WERI-Rb-1 (cell line): ENCODE data around the gene DMD.

ENCODE experiments used
- DNase-seq: peaks from one replicate; pipeline ENCODE4 v3.0.0-alpha.2; 2020
- H3K27ac ChIP-seq: fragments of 250-450 bp; sonication (Bioruptor Pico); 2 replicates; pipeline ENCODE4 v1.5.1; 2020; ENCODE audit warnings: mild to moderate bottlenecking, moderate library complexity
- H3K27me3 ChIP-seq: fragments of 250-450 bp; sonication (Bioruptor Pico); 2 replicates; pipeline ENCODE4 v1.5.1; 2021; ENCODE audit warnings: mild to moderate bottlenecking, low read depth, moderate library complexity; ENCODE audit not compliant: insufficient read depth, severe bottlenecking
- H3K36me3 ChIP-seq: fragments of 250-450 bp; sonication (Bioruptor Pico); 2 replicates; pipeline ENCODE4 v1.5.1; 2020; ENCODE audit warnings: mild to moderate bottlenecking, moderate library complexity
- H3K4me3 ChIP-seq: 2 replicates; pipeline ENCODE4 v1.5.1; 2011; ENCODE audit warnings: low read depth, mild to moderate bottlenecking, control low read depth, low read length
- H3K9me3 ChIP-seq: fragments of 250-450 bp; sonication (Bioruptor Pico); 2 replicates; pipeline ENCODE4 v1.5.1; 2021; ENCODE audit warnings: mild to moderate bottlenecking, moderate library complexity; ENCODE audit not compliant: severe bottlenecking
- TF ChIP-seq, protein P1 (sequence below): IDR thresholded peaks from 2 replicates; pipeline ENCODE4 v1.5.1; 2011; ENCODE audit warnings: low read depth, mild to moderate bottlenecking, control low read depth, inconsistent platforms, low read length

Gene DMD

DNA sequence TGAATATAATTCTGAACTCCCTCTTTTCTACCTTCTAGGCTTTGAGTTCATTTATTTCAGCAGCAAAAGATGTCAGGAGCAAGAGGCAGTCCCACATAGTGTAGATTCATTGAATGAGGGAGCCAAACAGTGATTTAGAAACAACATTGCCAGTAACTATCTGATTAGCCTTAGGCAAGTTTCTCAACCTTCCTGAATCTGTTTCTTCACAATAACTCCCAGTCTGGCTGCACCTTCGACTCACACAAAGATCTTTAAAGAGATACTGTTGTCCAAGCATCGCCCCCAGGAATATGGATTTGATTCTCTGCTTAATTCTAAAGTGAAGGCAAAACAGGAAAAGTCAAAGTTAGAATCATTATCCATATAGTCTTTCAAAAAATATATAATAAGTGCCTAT is 1026.2 kb downstream of the DMD start:
- Histone ChIP-seq H3K4me3 (no peak overlapping the region), H3K27me3 (no peaks in the 10 kb centered on the region), H3K36me3 (no peaks in the 10 kb centered on the region), H3K27ac (no peak overlapping the region), H3K9me3 (no peaks in the 10 kb centered on the region)
- TF ChIP-seq, protein P1, sequence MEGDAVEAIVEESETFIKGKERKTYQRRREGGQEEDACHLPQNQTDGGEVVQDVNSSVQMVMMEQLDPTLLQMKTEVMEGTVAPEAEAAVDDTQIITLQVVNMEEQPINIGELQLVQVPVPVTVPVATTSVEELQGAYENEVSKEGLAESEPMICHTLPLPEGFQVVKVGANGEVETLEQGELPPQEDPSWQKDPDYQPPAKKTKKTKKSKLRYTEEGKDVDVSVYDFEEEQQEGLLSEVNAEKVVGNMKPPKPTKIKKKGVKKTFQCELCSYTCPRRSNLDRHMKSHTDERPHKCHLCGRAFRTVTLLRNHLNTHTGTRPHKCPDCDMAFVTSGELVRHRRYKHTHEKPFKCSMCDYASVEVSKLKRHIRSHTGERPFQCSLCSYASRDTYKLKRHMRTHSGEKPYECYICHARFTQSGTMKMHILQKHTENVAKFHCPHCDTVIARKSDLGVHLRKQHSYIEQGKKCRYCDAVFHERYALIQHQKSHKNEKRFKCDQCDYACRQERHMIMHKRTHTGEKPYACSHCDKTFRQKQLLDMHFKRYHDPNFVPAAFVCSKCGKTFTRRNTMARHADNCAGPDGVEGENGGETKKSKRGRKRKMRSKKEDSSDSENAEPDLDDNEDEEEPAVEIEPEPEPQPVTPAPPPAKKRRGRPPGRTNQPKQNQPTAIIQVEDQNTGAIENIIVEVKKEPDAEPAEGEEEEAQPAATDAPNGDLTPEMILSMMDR, result no peak
- no peak for DNase-seq

DNA sequence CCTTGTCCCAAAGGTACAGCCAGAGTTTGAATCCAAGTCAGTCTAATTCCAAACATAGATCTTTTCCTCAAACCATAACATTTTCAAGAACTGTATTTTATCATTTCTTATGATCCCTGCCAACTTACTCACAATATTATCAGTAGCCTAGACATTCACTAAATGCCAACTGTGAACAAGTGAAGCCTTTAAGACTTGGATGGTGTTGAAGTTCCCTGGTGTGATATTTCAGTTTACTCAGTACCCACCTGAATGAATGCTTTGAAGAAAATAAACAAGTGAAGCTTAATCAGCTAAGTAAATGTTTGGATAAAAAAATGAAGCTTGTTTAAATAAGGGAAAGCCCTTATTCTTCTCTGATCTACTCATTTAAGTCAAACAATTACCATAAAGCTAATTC is 1028.3 kb downstream of the DMD start:
- TF ChIP-seq, protein P1, result no peak
- Histone ChIP-seq H3K27me3 (no peaks in the 10 kb centered on the region), H3K4me3 (no peak overlapping the region), H3K27ac (no peak overlapping the region), H3K9me3 (no peaks in the 10 kb centered on the region), H3K36me3 (no peaks in the 10 kb centered on the region)
- DNase-seq, result no peak

DNA sequence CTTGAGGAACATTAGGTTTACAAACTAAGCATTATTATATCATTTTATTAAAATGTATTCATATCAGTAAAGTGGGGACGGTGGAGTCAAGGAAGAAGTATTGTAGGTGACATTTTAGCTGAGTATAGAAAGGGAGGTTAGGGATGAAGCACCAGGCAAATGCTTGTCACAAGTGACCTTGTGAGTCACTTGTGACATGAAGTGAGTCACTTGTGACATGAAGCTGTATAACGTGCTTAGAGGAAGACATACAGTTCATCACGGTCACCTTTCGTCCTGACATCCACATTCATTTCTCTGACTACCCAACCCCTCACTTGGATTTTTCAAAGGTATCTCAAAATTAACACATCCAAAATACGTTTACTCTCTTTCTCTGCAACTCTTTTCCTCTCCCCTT is 1034.8 kb downstream of the DMD start:
- no peak overlapping the region for H3K27ac ChIP-seq
- TF ChIP-seq, protein P1, result no peak
- no peaks in the 10 kb centered on the region for H3K9me3 ChIP-seq
- H3K36me3 ChIP-seq, result no peaks in the 10 kb centered on the region
- DNase-seq, result no peak
- H3K4me3 ChIP-seq, result no peak overlapping the region
- no peaks in the 10 kb centered on the region for H3K27me3 ChIP-seq

DNA sequence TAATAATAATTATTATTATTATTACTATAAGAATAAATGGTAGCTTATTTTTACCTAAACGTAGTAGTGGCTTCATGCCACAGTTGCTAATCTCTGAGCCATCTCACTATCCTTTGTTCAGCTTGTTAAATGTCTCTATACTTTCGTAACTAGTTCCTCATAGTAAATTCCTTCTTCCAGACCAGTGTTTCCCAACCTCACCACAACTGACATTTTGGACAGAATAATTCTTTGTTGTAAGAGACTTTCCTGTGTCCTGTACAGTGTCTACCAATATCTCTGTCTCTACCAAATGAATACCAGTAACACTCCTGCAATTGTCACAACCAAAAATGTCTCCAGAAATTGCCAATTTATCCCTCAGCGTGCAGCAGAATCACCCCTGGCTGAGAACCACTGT is 1040.9 kb downstream of the DMD start:
- no peak overlapping the region for H3K4me3 ChIP-seq
- TF ChIP-seq, protein P1, result no peak
- no peaks in the 10 kb centered on the region for H3K36me3 ChIP-seq
- DNase-seq, result no peak
- H3K27me3 ChIP-seq, result no peaks in the 10 kb centered on the region
- H3K27ac ChIP-seq, result no peak overlapping the region
- no peaks in the 10 kb centered on the region for H3K9me3 ChIP-seq

DNA sequence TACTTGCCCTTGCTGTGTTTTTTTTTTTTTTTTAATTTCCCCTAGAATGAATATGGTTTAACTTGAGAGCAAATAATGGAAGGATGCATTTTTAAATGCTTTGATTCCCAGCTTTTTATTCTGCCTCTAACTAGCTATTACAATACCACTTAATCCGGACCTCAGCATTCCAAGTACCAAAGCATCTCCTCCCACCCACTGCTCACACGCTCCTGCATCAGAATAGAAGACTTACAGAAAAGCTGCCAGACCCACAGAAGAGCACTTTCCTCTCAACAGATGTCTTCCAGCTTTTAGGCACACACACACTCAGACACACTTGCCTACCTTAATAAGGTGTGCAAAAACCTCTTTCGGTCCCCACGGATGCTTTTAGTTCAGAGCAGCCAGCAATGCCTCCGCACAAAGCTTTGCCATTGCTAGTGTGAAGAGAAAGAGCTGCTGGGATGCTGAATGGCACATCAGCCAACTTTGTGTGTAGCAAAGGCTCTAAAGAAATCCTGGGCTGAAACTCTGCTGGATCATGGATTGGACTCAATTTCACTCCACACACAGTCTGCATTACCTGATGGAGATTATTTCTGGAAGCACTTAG is 1056.2 kb downstream of the DMD start:
- no peak for DNase-seq
- no peak overlapping the region for H3K27ac ChIP-seq
- H3K27me3 ChIP-seq, result peaks cover 3% of the 10 kb centered on the region
- H3K36me3 ChIP-seq, result no peaks in the 10 kb centered on the region
- no peaks in the 10 kb centered on the region for H3K9me3 ChIP-seq
- TF ChIP-seq, protein P1, result no peak
- H3K4me3 ChIP-seq, result no peak overlapping the region

DNA sequence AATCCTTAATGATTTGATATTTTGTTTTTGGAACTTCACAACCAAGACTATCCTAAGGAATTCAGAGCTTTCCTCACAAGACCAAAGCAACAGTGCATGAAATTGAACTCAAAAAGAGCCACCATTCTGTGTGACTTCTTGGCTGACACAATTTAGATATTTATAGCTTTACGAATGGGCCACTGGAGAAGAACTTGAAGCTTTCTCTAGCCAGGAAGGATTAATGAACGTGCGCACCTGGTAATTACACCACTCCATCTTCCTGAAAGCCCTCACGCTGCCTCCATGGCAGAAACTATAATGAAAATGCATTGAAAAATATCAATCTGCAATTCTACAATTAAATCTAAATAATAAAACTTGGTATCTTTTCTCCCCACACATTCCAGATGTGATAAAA is 1057.8 kb downstream of the DMD start:
- H3K27me3 ChIP-seq, result peaks cover 3% of the 10 kb centered on the region
- no peaks in the 10 kb centered on the region for H3K9me3 ChIP-seq
- TF ChIP-seq, protein P1, result no peak

More for the DNA sequence above, 1057.8 kb downstream of the DMD start:
- no peaks in the 10 kb centered on the region for H3K36me3 ChIP-seq
- DNase-seq, result no peak
- H3K27ac ChIP-seq, result no peak overlapping the region
- H3K4me3 ChIP-seq, result no peak overlapping the region
